A549 (cell line): ENCODE measurements around the gene SETMAR. TPM values are rescaled to one million over a fixed set of nuclear protein-coding genes. Genes with fewer than 3 reads are reported as not detected.

Experiments used
- ATAC-seq, 2 experiments: fragments of 200-7000 bp in 1 of 2; fragments of >200 bp in 1 of 2; cut with Nextera tagmentation in 1 of 2; cut with Tn5 transposase in 1 of 2; 3 replicates each; pipeline versions ENCODE4 v1.8.0 to v1.9.1; 2018 to 2020; ENCODE audit warnings: mild to moderate bottlenecking in 1 of 2, moderate library complexity in 1 of 2
- CTCF ChIA-PET: fragments of 300-600 bp; sonication (Branson Sonifier 250); formaldehyde crosslinking; extraction: SDS; loops from one replicate; lab custom pipeline; 2021; ENCODE audit warnings: antibody characterized with exemption, inconsistent platforms; lab: Yijun Ruan, JAX
- POLR2A ChIA-PET: fragments of 350-600 bp; formaldehyde crosslinking; extraction: SDS; loops from one replicate; lab custom pipeline; 2021; ENCODE audit warnings: antibody characterized with exemption, inconsistent platforms; lab: Yijun Ruan, JAX
- DNase-seq, 2 experiments: peaks; one replicate each; pipeline versions ENCODE4 v3.0.0 to v3.0.0-alpha.2; 2011 to 2016; ENCODE audit warnings: low read depth in 1 of 2, low spot score in 1 of 2
- FAIRE-seq: peaks from 2 replicates; lab custom pipeline; 2011; peaks lifted over from hg19 to GRCh38; lab: Jason Lieb, UNC
- H3K27ac ChIP-seq, 2 experiments: fragments of >200 bp; sonication (Bioruptor Twin); formaldehyde crosslinking; 3 replicates each; pipeline ENCODE4 v1.5.1; 2016 to 2017
- H3K4me1 ChIP-seq: fragments of >200 bp; sonication (Bioruptor Twin); formaldehyde crosslinking; 3 replicates; pipeline ENCODE4 v1.6.1; 2016
- H3K4me2 ChIP-seq: fragments of >200 bp; sonication (Bioruptor Twin); formaldehyde crosslinking; 3 replicates; pipeline ENCODE4 v1.6.1; 2016
- H3K4me3 ChIP-seq: fragments of >200 bp; sonication (Bioruptor Twin); formaldehyde crosslinking; 3 replicates; pipeline ENCODE4 v1.5.1; 2016
- H3K9me3 ChIP-seq: fragments of >200 bp; sonication (Bioruptor Twin); formaldehyde crosslinking; 3 replicates; pipeline ENCODE4 v1.6.1; 2016
- BHLHE40 ChIP-seq: IDR thresholded peaks from 2 replicates; pipeline ENCODE4 v1.6.1; 2012; ENCODE audit warnings: low read depth, low read length, inconsistent platforms
- CBX2 ChIP-seq: fragments of 200-600 bp; sonication (generic); IDR thresholded peaks from 2 replicates; pipeline ENCODE4 v1.6.1; 2016; ENCODE audit warnings: low read depth, mild to moderate bottlenecking, borderline replicate concordance
- CEBPB ChIP-seq, 2 experiments: fragments of >200 bp in 1 of 2; sonication (Bioruptor Twin) in 1 of 2; formaldehyde crosslinking in 1 of 2; IDR thresholded peaks; 2 replicates each; pipeline ENCODE4 v1.6.1; 2012 to 2016
- E2F6 ChIP-seq: IDR thresholded peaks from 2 replicates; pipeline ENCODE4 v1.6.1; 2012; ENCODE audit warnings: low read depth, borderline replicate concordance
- EHF ChIP-seq: fragments of 250-450 bp; sonication (Bioruptor Pico); IDR thresholded peaks from 2 replicates; pipeline ENCODE4 v1.5.0; 2020; ENCODE audit warnings: mild to moderate bottlenecking
- ESRRA ChIP-seq: fragments of 150-350 bp; IDR thresholded peaks from 2 replicates; pipeline ENCODE4 v1.6.1; 2014; ENCODE audit warnings: mild to moderate bottlenecking, low read length, borderline replicate concordance
- GATA3 ChIP-seq: IDR thresholded peaks from 2 replicates; pipeline ENCODE4 v1.6.1; 2012; ENCODE audit warnings: borderline replicate concordance
- HES2 ChIP-seq: fragments of >200 bp; sonication (Bioruptor Twin); formaldehyde crosslinking; IDR thresholded peaks from 2 replicates; pipeline ENCODE4 v1.6.1; 2016
- HOXA7 ChIP-seq: fragments of 250-450 bp; sonication (Bioruptor Pico); IDR thresholded peaks from 2 replicates; pipeline ENCODE4 v1.5.0; 2020; ENCODE audit warnings: mild to moderate bottlenecking, moderate library complexity
- JUN ChIP-seq, 2 experiments: fragments of >200 bp; sonication (Bioruptor Twin); formaldehyde crosslinking; IDR thresholded peaks; 2 replicates in 1 of 2; 3 replicates in 1 of 2; pipeline ENCODE4 v1.6.1; 2016 to 2017
- KDM1A ChIP-seq: fragments of 200-600 bp; sonication (generic); IDR thresholded peaks from 2 replicates; pipeline ENCODE4 v1.6.1; 2016; ENCODE audit warnings: low read depth, mild to moderate bottlenecking
- KDM5A ChIP-seq: fragments of 200-600 bp; sonication (generic); IDR thresholded peaks from 2 replicates; pipeline ENCODE4 v1.6.1; 2016; ENCODE audit warnings: antibody characterized with exemption, mild to moderate bottlenecking
- MAFK ChIP-seq: fragments of 450-650 bp; IDR thresholded peaks from 2 replicates; pipeline ENCODE4 v1.6.1; 2014; ENCODE audit not compliant: partially characterized antibody
- MAZ ChIP-seq: fragments of 150-350 bp; IDR thresholded peaks from 2 replicates; pipeline ENCODE4 v1.6.1; 2014; ENCODE audit warnings: antibody characterized with exemption, low read depth, low read length, borderline replicate concordance
- MYC ChIP-seq: IDR thresholded peaks from 2 replicates; pipeline ENCODE4 v1.6.1; 2012; ENCODE audit warnings: mild to moderate bottlenecking, inconsistent platforms, low read length, improper control_type of control experiment, borderline replicate concordance
- NFE2L2 ChIP-seq: fragments of 150-350 bp; conservative IDR thresholded peaks from 2 replicates; pipeline ENCODE4 v1.6.1; 2014; ENCODE audit warnings: low read length
- RCOR1 ChIP-seq: fragments of 150-350 bp; IDR thresholded peaks from 2 replicates; pipeline ENCODE4 v1.6.1; 2014; ENCODE audit warnings: antibody characterized with exemption, low read length, low read depth
- RFX5 ChIP-seq: fragments of 450-650 bp; IDR thresholded peaks from 2 replicates; pipeline ENCODE4 v1.7.1; 2014; ENCODE audit warnings: antibody characterized with exemption, mild to moderate bottlenecking, moderate library complexity
- RNF2 ChIP-seq: fragments of 200-600 bp; sonication (generic); IDR thresholded peaks from 2 replicates; pipeline ENCODE4 v1.6.1; 2016; ENCODE audit warnings: low read depth, mild to moderate bottlenecking, antibody characterized with exemption, moderate library complexity, borderline replicate concordance
- SMC3 ChIP-seq: fragments of >200 bp; sonication (Bioruptor Twin); formaldehyde crosslinking; IDR thresholded peaks from 3 replicates; pipeline ENCODE4 v1.6.1; 2018; ENCODE audit warnings: inconsistent platforms
- TFCP2L1 ChIP-seq: fragments of 250-450 bp; sonication (Bioruptor Pico); IDR thresholded peaks from 2 replicates; pipeline ENCODE4 v1.5.0; 2021; ENCODE audit warnings: mild to moderate bottlenecking
- ZC3H11A ChIP-seq: fragments of 450-650 bp; IDR thresholded peaks from 2 replicates; pipeline ENCODE4 v1.6.1; 2014; ENCODE audit warnings: antibody characterized with exemption, mild to moderate bottlenecking
- WGBS: methylation state at CpG from one replicate; pipeline ENCODE4 v1.1.6; 2017; ENCODE audit errors: missing lambda C conversion rate; 5-methylcytosine and 5-hydroxymethylcytosine counted together
- polyA plus RNA-seq, 4 experiments: library from polyadenylated mRNA; depleted of rRNA in 3 of 4; stranded (reverse); fragments of >200 nt; fragmentation: RNase III in 1 of 4; extraction: RNeasy Plus Mini Kit Qiagen cat#74134 plus additional on column Dnase treatment in 1 of 4; gene quantifications; 2 replicates in 3 of 4; 3 replicates in 1 of 4; pipeline ENCODE4 v1.2.3, GENCODE V29; 2011 to 2017
- TF ChIP-seq, protein P1 (sequence below): fragments of 150-350 bp; IDR thresholded peaks from 2 replicates; pipeline ENCODE4 v1.6.1; 2014; ENCODE audit warnings: low read depth, mild to moderate bottlenecking, low read length
- TF ChIP-seq, protein P2 (sequence below): fragments of 450-650 bp; IDR thresholded peaks from 2 replicates; pipeline ENCODE4 v1.6.1; 2014; ENCODE audit warnings: antibody characterized with exemption
- TF ChIP-seq, protein P3 (sequence below): IDR thresholded peaks from 2 replicates; pipeline ENCODE4 v1.6.1; 2012

The SETMAR gene
- polyA plus RNA-seq, 2 of the 4 experiments (the other 2 are of a cell fraction): 7.2 to 12.3 TPM

DNA sequence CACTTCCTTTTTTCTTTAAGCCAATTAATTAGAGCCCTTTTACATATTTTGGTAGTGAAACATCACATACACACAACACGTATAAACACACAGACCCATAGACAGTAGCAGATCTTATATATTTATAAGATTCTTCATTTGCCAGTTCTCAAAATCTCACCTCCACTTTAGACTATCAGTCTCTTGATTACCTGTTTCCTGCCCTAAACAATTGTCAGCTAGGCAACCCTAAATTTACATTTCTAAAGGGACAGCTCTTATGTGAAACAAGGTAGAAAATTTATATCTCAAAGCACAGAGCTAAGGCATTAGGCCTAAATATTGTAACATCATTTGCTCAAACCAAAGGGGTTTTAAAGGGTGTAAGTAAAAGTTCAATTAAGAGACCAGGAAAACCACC, 28.9 kb downstream of the SETMAR start:
- ChIA-PET POLR2A (no interaction called here), CTCF (interaction anchor here (1.7 kb wide), 1 partner anchor 301 kb away, joined by 7 read pairs; no protein-coding TSS in a partner anchor)
- H3K4me2 ChIP-seq: no peak overlapping the region
- DNase-seq (no peak), ATAC-seq (no peak), FAIRE-seq (no peak)
- 98% methylated on average over 1 of the region's 1 CpG for WGBS
- H3K27ac ChIP-seq: no peak overlapping the region
- no peaks in the 10 kb centered on the region for H3K9me3 ChIP-seq
- H3K4me1 ChIP-seq: no peaks in the 10 kb centered on the region
- TF ChIP-seq HOXA7 (CRISPR knock-in tag) (no peak), ZC3H11A (no peak), E2F6 (no peak), GATA3 (no peak), CBX2 (no peak), RFX5 (no peak), RNF2 (no peak)
- H3K4me3 ChIP-seq: no peak overlapping the region

GRCh38 chr3:4332574-4332973, 29.4 kb downstream of the SETMAR start:
- 53% methylated on average over 3 of the region's 3 CpGs for WGBS
- Histone ChIP-seq H3K9me3 (no peaks in the 10 kb centered on the region), H3K4me1 (no peaks in the 10 kb centered on the region)
- no peak for DNase-seq
- ChIA-PET POLR2A (no interaction called here), CTCF (interaction anchor here (1.2 to 1.7 kb wide), 2 partner anchors 11 to 301 kb away, joined by 3 to 7 read pairs; no protein-coding TSS in a partner anchor)
- no peak for FAIRE-seq
- TF ChIP-seq RCOR1 (no peak), HES2 (no peak), JUN (IDR thresholded peaks at IDR 0.05) (no peak), MAZ (no peak), BHLHE40 (no peak), RNF2 (no peak), TFCP2L1 (no peak), SMC3 (no peak)
- TF ChIP-seq, protein P1, sequence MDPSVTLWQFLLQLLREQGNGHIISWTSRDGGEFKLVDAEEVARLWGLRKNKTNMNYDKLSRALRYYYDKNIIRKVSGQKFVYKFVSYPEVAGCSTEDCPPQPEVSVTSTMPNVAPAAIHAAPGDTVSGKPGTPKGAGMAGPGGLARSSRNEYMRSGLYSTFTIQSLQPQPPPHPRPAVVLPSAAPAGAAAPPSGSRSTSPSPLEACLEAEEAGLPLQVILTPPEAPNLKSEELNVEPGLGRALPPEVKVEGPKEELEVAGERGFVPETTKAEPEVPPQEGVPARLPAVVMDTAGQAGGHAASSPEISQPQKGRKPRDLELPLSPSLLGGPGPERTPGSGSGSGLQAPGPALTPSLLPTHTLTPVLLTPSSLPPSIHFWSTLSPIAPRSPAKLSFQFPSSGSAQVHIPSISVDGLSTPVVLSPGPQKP: no peak
- TF ChIP-seq, all 56 proteins: peak for 0
- H3K4me2 ChIP-seq: no peak overlapping the region
- no peak overlapping the region for H3K4me3 ChIP-seq
- no peak overlapping the region for H3K27ac ChIP-seq
- no peak for ATAC-seq

- POLR2A ChIA-PET: no interaction called here
- Histone ChIP-seq H3K9me3 (no peaks in the 10 kb centered on the region), H3K4me2 (no peak overlapping the region), H3K4me1 (no peaks in the 10 kb centered on the region), H3K4me3 (no peak overlapping the region)
- 41% methylated on average over 3 of the region's 3 CpGs for WGBS
- ATAC-seq: no peak
- TF ChIP-seq, protein P2, sequence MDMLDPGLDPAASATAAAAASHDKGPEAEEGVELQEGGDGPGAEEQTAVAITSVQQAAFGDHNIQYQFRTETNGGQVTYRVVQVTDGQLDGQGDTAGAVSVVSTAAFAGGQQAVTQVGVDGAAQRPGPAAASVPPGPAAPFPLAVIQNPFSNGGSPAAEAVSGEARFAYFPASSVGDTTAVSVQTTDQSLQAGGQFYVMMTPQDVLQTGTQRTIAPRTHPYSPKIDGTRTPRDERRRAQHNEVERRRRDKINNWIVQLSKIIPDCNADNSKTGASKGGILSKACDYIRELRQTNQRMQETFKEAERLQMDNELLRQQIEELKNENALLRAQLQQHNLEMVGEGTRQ: no peak
- TF ChIP-seq KDM5A (no peak), MYC (no peak), MAFK (no peak), CEBPB (IDR thresholded peaks at IDR 0.05) (no peak), KDM1A (no peak), EHF (CRISPR knock-in tag) (no peak), NFE2L2 (no peak), MAZ (no peak), ESRRA (no peak), HES2 (no peak)
- TF ChIP-seq, protein P3, sequence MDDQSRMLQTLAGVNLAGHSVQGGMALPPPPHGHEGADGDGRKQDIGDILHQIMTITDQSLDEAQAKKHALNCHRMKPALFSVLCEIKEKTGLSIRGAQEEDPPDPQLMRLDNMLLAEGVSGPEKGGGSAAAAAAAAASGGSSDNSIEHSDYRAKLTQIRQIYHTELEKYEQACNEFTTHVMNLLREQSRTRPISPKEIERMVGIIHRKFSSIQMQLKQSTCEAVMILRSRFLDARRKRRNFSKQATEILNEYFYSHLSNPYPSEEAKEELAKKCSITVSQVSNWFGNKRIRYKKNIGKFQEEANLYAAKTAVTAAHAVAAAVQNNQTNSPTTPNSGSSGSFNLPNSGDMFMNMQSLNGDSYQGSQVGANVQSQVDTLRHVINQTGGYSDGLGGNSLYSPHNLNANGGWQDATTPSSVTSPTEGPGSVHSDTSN: no peak
- TF ChIP-seq, all 56 proteins: peak for 0
- FAIRE-seq (no peak), DNase-seq (no peak)
- no peak overlapping the region for H3K27ac ChIP-seq
- CTCF ChIA-PET: interaction anchor here (1.2 to 1.7 kb wide), 2 partner anchors 11 to 300 kb away, joined by 3 to 7 read pairs; no protein-coding TSS in a partner anchor
Measured at GRCh38 chr3:4332991-4333390, 29.8 kb downstream of the SETMAR start.
